Right ventricle myocardium inferior (tissue), 1 donor: ENCODE data around the gene LHB. TPM values are rescaled to one million over a fixed set of nuclear protein-coding genes. Genes with fewer than 3 reads are reported as not detected.
"Not testable (repeated sequence)": the region's sequence is repeated elsewhere in the genome, so short reads cannot be mapped to it uniquely, and the experiment has no call there.

Source experiments
- ATAC-seq: fragments of 200-7000 bp; cut with Tn5 transposase; one replicate; pipeline ENCODE4 v1.9.1; 2020; ENCODE audit warnings: mild to moderate bottlenecking, moderate library complexity
- DNase-seq: peaks from one replicate; pipeline ENCODE4 v3.0.0; 2021; ENCODE audit errors: missing footprints
- intact Hi-C: fragments of 100-400 bp; cut with DNase I; formaldehyde crosslinking; loops from one replicate; pipeline ENCODE4 v1.11.0; 2022
- total RNA-seq: library from RNA; stranded (reverse); fragmentation: NEBNext Ultra II Directional; extraction: Animal tissue kit (Norgen Biotek cat#: 25700); gene quantifications from one replicate; pipeline ENCODE4 v1.2.1, GENCODE V29; 2021
- donor health status: DM: no; HTN: yes; CAD: no; lungs with severe emphysema.

The LHB gene
- total RNA-seq, 1 donor from 2014 or later, result not detected

DNA sequence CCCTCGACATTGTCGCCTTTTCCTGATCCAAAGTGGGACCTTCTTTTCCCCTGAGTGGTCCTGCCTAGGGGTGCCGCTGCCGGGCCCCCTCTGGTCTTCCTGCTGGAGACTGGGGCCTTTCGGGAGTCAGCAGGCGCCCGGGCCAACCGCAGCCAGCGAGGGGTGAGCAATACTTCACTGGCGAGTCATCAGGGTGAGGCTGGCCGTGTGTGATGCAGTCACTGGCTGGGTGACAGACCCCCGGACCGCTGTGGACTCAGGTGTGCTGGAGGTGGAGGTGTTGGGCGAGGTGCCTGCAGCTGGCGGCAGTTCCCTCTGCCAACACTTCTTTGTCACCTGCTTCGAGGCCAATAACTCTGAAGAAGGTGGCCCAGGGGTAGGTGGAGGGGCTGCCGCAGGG is 25.3 kb upstream of the LHB start:
- DNase-seq (no peak), ATAC-seq (no peak)
- intact Hi-C loops, result no loop called here

DNA sequence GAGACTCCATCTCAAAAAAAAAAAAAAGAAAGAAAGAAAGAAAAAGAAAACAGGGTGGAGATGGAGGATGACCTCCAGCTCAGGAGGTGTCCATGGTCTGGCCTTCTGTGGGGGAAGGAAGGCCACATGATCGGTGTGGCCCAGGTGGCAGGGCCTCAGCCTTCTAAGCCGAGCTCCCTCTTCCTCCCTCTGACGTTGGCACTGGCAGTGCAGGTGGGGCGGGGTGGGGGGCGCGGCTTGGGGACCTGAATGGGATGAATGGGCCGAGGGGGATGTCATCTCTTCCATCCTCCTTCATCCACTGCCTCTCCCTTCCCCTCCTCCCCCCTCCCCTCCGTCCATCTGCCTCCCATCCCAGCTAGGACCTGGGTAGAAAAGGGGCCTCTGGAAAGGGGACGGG is 22.8 kb upstream of the LHB start:
- ATAC-seq, intact Hi-C loops, DNase-seq: not testable (repeated sequence)

DNA sequence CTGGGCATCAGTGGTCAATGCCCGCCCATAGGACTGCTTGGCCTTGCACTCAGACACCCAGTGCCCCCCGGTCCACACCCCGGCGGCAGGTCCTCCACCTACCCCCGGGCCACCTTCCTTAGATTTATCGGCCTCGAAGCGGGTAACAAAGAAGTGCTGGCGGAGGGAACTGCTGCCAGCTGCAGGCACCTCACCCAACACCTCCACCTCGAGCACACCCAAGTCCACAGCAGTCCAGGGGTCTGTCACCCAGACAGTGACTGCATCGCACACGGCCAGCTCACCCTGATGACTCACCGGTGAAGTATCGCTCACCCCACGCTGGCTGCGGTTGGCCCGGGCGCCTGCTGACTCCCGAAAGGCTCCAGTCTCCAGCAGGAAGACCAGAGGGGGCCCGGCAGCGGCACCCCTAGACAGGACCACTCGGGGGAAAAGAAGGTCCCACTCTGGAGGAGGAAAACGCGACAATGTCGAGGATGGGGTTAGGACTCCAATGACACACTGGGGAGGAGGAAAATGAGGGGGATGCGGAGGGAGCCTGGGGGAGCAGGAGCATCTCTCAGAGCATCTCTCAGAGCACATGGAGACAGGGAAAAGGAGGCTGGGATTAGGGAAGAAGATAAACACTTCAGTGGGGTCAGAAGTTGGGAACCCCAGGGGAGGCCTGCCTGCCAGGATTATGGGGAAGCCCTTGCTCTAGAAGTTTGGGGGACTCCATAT is 21.8 kb upstream of the LHB start:
- DNase-seq, ATAC-seq, intact Hi-C loops: not testable (repeated sequence)

DNA sequence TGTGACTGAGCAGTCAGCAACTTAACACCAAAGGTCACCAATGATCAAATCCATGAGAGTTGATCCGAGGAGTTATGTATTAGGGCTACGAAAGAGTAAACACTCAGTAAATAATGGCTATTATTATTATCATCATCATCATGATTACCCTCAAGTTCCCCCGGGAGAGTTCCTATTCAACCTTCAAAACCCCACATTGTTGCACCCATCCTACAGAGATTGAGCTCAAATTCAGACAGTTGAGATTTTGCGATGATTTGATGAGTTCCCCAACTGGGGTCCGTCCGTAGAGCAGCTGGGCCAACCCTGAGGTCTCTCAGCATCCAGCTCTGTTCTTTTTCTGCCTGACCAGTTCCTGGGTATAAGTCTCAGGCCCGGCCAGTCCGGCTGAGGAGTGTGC is 21.2 kb upstream of the LHB start:
- DNase-seq, intact Hi-C loops, ATAC-seq: not testable (repeated sequence)

DNA sequence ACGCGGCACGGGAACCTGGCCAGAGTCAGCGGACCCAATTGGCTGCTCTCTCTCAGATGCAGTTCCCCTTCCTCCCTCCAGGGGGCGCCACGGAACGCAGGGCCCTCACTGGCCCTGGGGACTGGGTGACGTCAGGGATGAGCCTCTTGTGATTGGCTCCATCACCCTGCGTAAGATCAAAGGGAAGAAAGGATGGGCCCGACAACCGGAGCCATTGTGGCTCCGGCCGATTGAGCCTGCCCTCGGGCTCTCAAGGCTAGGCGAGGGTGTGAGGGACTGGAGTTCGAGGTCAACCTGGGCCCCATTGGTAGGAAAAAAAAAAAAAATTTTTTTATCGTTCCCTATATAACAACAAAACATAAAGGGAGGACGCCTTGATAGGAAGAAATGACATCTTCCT is 19.9 kb upstream of the LHB start, which contains the start of gene CGB1:
Gene CGB1, minus strand, starts transcription at position 81 of the 400 bp plus-strand sequence. CDS start 184 bp downstream, outside the sequence.
- DNase-seq, intact Hi-C loops, ATAC-seq: not testable (repeated sequence)

DNA sequence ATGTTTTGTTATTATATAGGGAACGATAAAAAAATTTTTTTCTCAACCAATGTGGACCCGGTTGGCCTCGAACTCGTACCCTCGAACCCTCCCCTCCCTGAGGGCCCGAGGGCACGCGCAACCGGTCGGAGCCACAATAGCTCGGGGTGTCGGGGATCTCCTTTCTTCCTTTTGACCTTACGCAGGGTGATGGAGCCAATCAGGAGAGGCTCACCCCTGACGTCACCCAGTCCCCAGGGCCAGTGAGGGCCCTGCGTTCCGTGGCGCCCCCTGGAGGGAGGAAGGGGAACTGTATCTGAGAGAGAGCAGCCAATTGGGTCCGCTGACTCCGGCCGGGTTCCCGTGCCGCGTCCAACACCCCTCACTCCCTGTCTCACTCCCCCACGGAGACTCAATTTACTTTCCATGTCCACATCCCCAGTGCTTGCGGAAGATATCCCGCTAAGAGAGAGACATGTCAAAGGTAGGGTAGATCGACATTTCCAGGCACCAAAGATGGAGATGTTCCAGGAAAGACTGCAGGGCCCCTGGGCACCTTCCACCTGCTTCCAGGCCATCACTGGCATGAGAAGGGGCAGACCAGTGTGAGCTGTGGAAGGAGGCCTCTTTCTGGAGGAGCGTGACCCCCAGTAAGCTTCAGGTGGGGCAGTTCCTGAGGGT is 14.9 kb upstream of the LHB start, which contains the start of gene CGB2:
Gene CGB2, plus strand, starts transcription at position 249 of the 660 bp plus-strand sequence. Its CDS starts 206 bp downstream, at position 455.
- ATAC-seq, intact Hi-C loops, DNase-seq: not testable (repeated sequence)

DNA sequence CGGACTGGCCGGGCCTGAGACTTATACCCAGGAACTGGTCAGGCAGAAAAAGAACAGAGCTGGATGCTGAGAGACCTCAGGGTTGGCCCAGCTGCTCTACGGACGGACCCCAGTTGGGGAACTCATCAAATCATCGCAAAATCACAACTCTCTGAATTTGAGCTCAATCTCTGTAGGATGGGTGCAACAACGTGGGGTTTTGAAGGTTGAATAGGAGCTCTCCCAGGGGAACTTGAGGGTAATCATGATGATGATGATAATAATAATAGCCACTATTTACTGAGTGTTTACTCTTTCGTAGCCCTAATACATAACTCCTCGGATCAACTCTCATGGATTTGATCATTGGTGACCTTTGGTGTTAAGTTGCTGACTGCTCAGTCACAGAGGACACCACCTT is 13.4 kb upstream of the LHB start:
- intact Hi-C loops, DNase-seq, ATAC-seq: not testable (repeated sequence)

DNA sequence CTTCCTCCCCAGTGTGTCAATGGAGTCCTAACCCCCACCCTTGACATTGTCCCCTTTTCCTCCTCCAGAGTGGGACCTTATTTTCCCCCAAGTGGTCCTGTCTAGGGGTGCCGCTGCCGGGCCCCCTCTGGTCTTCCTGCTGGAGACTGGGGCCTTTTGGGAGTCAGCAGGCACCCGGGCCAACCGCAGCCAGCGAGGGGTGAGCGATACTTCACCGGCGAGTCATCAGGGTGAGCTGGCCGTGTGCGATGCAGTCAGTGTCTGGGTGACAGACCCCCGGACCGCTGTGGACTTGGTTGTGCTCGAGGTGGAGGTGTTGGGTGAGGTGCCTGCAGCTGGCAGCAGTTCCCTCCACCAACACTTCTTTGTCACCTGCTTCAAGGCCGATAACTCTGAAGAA is 12.9 kb upstream of the LHB start:
- DNase-seq, intact Hi-C loops, ATAC-seq: not testable (repeated sequence)

DNA sequence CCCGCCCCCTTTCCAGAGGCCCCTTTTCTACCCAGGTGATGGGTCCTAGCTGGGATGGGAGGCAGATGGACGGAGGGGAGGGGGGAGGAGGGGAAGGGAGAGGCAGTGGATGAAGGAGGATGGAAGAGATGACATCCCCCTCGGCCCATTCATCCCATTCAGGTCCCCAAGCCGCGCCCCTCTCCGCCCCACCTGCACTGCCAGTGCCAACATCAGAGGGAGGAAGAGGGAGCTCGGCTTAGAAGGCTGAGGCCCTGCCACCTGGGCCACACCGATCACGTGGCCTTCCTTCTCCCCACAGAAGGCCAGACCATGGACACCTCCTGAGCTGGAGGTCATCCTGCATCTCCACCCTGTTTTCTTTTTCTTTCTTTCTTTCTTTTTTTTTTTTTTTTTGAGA is 11.8 kb upstream of the LHB start:
- intact Hi-C loops, ATAC-seq, DNase-seq: not testable (repeated sequence)

DNA sequence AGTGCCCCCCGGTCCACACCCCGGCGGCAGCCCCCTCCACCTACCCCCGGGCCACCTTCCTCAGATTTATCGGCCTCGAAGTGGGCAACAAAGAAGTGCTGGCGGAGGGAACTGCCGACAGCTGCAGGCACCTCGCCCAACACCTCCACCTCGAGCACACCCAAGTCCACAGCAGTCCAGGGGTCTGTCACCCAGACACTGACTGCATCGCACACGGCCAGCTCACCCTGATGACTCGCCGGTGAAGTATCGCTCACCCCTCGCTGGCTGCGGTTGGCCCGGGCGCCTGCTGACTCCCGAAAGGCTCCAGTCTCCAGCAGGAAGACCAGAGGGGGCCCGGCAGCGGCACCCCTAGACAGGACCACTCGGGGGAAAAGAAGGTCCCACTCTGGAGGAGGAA is 8.7 kb upstream of the LHB start:
- intact Hi-C loops, DNase-seq, ATAC-seq: not testable (repeated sequence)

DNA sequence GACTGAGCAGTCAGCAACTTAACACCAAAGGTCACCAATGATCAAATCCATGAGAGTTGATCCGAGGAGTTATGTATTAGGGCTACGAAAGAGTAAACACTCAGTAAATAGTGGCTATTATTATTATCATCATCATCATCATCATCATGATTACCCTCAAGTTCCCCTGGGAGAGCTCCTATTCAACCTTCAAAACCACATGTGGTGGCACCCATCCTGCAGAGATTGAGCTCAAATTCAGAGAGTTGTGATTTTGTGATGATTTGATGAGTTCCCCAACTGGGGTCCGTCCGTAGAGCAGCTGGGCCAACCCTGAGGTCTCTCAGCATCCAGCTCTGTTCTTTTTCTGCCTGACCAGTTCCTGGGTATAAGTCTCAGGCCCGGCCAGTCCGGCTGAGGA is 8.2 kb upstream of the LHB start:
- intact Hi-C loops, DNase-seq, ATAC-seq: not testable (repeated sequence)

DNA sequence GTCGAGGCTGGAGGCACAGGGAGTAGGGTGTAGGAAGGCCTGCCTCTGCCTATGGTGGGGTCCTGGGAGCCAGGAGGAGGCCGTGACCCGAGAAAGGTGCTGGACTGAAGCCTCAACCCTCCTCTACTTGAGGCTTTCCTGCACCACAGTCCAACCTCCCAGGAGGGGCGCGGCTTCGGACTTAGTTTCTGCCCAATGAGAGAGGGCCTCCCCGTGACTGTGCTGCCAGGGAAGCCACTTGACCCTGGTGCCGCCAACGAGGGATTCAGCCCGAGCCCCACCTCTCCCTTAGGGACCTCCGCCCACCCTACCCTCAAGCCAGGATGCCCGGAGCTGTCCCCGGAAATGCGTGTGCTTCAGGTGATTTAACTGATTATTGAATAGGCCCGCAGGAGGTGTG is 7.3 kb upstream of the LHB start, which contains the start of gene CGB3:
Gene CGB3, minus strand, starts transcription at position 101 of the 400 bp plus-strand sequence. CDS start 362 bp downstream, outside the sequence.
- ATAC-seq, DNase-seq, intact Hi-C loops: not testable (repeated sequence)

DNA sequence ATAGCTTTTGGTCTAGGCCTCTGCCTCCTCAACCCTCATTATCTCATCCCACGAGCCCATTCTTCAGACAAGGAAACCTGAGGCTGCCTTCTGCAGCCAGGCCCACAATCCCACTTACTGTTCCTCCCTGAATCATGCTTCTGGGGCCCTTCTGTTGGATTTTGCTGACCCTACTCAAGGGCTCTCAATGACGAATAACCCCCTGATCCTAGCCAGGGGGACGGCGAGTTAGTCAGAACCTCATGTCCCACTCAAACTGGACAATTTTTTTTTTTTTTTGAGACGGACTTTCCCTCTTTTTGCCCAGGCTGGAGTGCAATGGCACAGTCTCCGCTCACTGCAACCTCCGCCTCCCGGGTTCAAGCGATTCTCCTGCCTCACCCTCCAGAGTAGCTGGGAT is 5.2 kb upstream of the LHB start:
- DNase-seq, result no peak

DNA sequence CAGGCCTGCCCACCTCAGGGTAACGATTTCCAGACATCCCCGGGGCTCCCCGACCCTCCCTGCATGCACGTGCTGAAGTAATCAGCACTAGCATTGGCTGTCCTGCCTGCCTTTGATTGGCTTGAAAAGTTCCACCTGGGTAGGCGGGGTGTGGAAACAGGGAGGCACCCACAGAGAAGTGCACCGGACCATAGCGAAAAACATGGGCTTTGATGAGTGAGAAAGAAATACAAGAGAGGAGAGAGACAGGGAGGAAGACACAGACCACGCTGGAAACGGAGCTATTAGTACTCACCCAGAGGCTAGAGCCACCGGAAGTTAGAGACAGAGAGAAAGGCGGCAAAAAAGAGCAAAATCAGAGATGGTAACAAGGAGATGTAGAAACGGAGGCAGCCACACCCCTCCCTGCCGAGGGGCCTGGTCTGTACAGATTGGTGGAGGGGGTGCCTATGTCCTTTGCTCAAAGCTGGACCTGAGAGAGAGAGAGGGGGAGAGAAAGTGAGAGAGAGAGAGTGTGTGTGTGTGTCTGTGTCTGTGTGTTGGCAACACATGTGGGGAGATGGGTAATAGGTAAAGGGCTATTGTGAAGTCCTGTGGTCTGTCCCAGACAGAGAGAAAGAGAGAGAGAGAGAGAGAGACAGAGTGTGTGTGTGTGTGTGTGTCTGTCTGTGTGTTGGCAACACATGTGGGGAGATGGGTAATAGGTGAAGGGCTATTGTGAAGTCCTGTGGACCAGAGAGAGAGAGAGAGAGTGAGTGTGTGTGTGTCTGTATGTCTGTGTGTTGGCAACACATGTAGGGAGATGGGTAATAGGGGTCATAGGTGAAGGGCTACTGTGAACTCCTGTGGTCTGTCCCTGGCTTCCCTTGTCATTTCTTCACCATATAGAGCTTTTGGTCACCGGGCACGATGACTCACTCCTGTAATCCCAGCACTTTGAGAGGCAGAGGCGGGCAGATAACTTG is 4.3 kb upstream of the LHB start:
- DNase-seq, result no peak
- intact Hi-C loops, result no loop called here
- no peak for ATAC-seq

More for the DNA sequence above, 5.2 kb upstream of the LHB start:
- intact Hi-C loops, result no loop called here
- ATAC-seq, result no peak

DNA sequence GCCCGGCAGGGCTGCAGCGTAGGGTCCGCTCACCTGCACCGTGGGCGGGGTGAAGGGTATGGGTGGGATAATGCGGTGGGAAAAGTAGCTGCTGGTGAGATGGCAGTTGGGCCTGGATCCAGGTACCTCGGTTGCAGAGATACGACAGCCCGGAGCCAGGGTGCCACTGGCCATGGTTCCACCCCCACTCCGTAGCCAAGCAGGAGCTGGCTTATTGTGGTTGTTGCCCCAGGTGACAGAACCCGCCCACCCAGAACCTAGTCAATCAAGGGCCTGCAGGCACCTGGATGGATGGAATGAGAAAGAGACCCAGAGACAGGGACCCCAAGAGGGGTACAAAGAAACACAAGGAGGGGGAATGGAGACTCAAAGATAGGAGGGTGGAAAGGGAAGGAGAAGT is 3.5 kb upstream of the LHB start:
- intact Hi-C loops, result no loop called here
- ATAC-seq (no peak), DNase-seq (no peak)

DNA sequence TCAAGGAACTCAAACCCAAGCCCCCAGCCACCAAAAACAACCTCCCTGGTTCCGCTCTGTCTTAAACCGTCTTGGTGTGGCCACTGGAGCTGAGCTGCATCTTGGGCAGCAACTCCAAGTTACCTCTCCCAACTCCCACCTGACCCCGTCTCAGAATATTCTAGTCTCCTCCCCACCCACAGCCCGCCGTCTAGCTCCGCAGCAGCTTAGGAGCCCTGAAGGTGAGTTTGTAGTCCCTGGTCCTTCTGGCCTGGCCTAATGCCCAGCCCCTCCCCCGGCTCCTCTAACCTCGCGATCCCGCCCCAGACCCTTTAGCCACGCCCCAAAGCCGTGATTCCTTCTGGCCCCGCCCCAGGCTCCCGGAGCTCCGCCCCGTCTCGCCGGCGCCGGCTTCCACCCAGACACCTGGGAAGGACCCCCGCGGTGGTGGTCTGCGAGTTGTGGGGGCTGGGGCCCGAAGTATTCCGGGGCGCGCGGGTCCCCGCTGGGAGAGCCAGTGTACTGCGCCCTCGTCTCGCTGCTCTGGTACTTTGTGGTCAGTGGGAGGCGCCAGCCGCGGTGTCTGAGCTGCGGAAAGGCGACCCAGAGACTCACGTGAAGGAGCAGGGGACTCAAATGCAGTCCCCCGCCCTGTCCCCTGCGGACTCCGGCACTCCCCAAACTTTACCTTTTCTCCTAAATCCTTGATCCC is 2.5 kb upstream of the LHB start:
- ATAC-seq, result peak; percentile 64
- intact Hi-C loops, result loop anchor here (5.0 kb wide), 1 partner anchor 68 kb away; the partner anchor contains the start of gene SNRNP70
- DNase-seq, result peak; percentile 76

DNA sequence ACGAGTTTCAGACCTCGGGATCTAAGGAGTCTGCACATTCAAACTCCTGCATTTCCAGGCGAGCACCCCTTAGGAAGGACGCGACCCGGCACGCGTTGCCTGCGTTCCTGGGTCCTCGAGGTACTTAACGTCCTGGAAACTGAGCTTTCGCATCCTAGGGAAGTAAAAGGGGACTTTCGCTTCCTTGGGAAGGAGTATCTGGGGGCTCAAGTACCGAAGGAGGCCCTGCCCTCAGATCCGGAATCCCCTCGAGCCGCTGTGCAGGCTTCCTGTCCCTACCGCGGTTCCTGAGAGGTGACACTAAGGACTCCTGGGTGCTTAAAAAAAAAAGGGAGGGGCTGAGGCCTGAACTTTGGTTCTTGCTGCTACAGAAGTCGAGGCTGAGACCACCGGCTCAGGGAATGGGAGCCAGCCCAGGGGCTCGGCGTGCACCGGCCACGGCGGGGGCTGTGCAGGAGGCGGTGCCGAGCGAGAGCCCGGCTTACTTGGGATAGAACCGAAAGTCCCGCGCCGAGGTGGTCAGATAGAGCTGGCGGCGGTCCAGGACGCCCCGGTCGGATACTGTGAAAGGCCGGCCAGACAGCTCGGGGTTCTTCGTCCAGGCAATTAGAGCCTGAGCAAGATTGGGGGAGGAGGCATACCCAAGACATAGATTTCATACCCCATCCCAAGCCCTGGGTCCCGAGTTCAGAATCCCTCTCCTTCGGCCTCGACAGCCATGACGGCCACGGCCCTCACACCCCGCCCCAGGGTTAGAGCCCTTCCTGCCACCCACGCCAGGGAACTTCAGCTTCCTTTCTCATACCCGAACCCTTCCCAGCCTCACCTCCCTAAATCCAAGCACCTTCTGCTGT is 1.7 kb upstream of the LHB start:
- intact Hi-C loops, result loop anchor here (5.0 kb wide), 1 partner anchor 69 kb away; the partner anchor contains the start of gene SNRNP70
- not testable (repeated sequence) for DNase-seq, ATAC-seq
